ENCODE measurements around the gene MRC1.

MRC1 gene

DNA sequence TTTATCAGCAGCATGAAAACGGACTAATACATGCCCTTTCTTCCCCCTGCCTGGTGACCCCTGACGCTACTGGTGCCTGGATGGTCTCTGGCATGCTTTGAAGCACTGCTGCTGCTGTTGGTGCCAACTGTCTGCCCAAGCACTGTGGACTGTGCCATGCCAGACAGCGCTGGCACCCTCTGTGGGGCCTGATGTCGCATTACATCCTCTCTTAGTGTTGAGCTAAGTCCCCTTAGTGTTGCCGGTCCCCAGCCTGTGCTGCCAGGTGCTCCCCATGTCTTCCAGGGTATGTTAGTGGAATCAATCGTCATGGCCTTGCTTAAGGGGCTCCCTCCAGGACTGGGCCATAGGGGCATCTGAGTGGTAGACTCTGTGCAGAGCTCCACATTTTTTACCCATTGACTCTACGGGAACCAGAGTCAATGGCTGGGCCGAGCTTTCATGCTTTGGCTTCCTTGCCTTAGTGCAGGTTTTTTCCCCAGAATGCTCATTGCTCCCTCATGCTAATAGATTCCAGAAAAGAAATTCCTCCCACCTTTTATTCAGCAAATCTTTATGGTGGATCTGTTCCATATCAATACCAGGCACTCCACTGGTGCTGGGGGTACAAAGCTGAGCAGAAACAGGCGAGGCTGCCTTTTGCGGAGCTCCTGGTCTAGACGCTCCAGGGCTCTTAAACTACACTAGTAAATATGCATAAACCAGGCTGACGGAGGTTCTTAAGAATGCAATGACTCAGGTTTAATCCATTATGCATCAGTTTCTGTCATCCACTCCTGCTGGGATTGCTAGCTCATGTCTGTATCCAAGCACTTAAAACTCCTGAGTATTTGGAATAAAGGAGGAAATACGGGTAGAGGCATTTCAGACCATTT lies 21.8 kb upstream of the MRC1 start:
- CTCF ChIA-PET = no interaction called here
- no peaks in the 10 kb centered on the region for H3K27me3 Mint-ChIP-seq
- DNase-seq = no peak
- H3K9me3 Mint-ChIP-seq = no peaks in the 10 kb centered on the region
- H3K4me1 Mint-ChIP-seq = no peaks in the 10 kb centered on the region
- no peak overlapping the region for H3K4me3 Mint-ChIP-seq
- H3K36me3 Mint-ChIP-seq = no peaks in the 10 kb centered on the region
- H3K27ac Mint-ChIP-seq = no peak overlapping the region

DNA sequence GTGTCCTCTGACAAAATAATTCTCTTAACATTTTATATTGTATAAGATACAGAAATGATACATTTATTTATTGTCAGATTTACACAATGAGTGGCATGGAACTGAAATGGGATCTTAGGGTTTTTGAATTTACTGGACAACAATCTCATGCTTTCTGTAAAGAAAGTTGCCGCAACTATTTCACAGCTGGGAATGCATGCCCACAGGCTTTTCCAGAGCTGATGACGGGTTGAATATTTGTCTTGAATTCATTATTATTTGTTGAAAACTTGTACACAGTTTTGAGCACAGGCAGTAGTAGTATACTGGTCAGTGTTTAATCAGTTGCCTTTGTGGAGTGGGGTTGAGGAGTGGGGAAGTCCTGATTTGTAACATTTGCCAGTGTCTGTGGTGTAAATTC lies 20.5 kb upstream of the MRC1 start:
- H3K27ac Mint-ChIP-seq = no peak overlapping the region
- no peaks in the 10 kb centered on the region for H3K27me3 Mint-ChIP-seq
- CTCF ChIA-PET = no interaction called here
- no peak for DNase-seq
- no peaks in the 10 kb centered on the region for H3K36me3 Mint-ChIP-seq
- no peaks in the 10 kb centered on the region for H3K9me3 Mint-ChIP-seq
- no peaks in the 10 kb centered on the region for H3K4me1 Mint-ChIP-seq
- no peak overlapping the region for H3K4me3 Mint-ChIP-seq

DNA sequence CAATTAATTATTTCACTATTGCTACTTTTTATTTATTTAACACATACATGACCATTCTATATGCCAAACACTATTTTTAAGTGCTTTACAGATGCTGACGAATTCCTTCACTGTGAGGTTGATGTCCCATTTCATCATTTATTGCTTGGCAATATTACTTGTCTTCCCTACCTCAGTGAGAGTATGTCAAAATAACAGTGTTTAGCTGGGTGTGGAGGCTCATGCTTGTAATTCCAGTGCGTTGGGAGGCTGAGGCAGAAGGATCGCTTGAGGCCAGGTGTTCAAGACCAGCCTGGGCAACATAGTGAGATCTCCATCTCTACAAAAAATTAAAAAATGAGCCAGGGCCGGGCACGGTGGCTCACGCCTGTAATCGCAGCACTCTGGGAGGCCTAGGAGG lies 19.8 kb upstream of the MRC1 start:
- Mint-ChIP-seq H3K4me1 (no peaks in the 10 kb centered on the region), H3K4me3 (no peak overlapping the region)
- CTCF ChIA-PET = no interaction called here

DNA sequence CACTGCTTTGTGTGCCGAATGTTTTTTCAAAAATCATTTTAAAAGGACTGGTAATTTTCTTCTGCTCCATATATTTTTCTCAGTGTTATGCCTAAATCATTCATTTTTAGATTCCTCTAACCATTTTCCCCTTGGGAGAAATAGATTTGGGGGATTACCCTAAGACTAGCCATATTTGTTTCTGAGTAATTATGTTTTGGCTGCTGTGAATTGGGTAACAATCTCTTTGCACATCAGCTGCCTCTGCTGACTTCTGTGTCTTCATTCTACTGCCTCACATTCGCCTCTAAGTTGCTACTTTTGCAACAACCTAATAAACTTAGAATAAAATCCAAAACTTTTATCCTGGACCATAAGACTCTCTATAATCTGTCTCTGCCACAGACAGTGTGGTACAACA lies 18.5 kb upstream of the MRC1 start:
- CTCF ChIA-PET = no interaction called here
- DNase-seq = no peak
- H3K4me3 Mint-ChIP-seq = no peak overlapping the region

More for the DNA sequence above, 19.8 kb upstream of the MRC1 start:
- Mint-ChIP-seq H3K9me3 (no peaks in the 10 kb centered on the region), H3K27me3 (no peaks in the 10 kb centered on the region), H3K36me3 (no peaks in the 10 kb centered on the region), H3K27ac (no peak overlapping the region)
- no peak for DNase-seq

DNA sequence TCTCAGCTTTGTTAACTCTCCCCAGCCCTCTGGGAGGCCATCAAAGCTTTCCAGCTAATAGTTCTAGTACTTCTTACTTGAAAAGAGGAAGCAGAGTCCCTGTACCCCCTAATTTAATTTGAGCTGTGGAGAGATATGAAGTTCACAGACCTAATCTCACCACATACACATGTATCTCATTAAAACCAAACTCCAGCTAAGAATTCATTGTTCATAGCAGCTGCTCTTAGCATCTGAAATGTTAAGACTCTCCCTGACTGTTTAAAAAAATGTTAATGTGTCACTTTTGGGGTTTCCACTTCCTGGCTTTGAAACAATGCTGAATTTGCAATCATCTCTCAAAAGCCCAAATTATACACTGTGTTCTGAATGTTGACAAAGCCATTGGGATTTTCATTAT lies 16.2 kb upstream of the MRC1 start:
- H3K36me3 Mint-ChIP-seq = no peaks in the 10 kb centered on the region

More for the DNA sequence above, 18.5 kb upstream of the MRC1 start:
- Mint-ChIP-seq H3K9me3 (no peaks in the 10 kb centered on the region), H3K27me3 (no peaks in the 10 kb centered on the region), H3K27ac (no peak overlapping the region), H3K36me3 (no peaks in the 10 kb centered on the region), H3K4me1 (no peaks in the 10 kb centered on the region)

DNA sequence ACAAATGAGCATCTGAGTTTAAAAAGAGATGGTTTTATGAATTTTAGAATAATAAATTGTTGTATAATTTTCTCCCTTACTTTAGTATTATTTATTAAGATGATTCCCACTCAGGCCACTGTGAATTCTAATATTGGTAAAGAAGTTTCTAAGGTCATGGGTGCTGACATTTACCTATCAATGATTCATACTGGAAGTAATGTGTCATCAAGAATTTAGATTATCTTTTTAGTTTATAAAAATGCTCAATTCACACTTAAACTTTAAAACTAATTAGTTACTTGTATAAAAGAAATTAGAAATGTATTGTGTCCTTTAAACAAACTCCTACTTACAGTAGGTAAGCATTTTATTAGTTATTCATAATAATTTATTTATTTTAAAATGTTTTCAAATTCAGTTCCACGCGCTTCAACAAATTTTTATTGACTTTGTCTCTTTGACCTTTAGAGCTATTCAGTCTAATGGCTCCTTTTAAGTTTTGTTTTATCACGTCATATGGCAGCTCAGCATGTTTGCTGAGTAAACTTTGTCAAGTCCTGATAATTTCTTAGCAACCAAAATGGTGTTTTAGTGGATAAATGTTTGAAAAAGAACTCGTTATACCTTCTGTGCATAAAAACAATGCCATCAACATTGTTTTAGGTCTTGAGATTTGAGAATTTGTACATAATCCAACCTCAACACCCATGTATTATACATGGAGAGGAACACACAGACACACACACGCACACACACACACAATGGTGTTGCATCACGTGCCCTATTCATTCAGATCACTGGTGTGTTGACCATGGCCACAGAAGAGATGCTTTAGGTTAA lies 15.1 kb upstream of the MRC1 start:
- CTCF ChIA-PET = no interaction called here

More for the DNA sequence above, 16.2 kb upstream of the MRC1 start:
- Mint-ChIP-seq H3K27ac (no peak overlapping the region), H3K4me3 (no peak overlapping the region), H3K27me3 (no peaks in the 10 kb centered on the region), H3K4me1 (no peaks in the 10 kb centered on the region), H3K9me3 (no peaks in the 10 kb centered on the region)
- no peak for DNase-seq
- CTCF ChIA-PET = interaction anchor here (0.9 kb wide), 1 partner anchor 8 kb away, joined by 3 read pairs; no protein-coding TSS in a partner anchor

DNA sequence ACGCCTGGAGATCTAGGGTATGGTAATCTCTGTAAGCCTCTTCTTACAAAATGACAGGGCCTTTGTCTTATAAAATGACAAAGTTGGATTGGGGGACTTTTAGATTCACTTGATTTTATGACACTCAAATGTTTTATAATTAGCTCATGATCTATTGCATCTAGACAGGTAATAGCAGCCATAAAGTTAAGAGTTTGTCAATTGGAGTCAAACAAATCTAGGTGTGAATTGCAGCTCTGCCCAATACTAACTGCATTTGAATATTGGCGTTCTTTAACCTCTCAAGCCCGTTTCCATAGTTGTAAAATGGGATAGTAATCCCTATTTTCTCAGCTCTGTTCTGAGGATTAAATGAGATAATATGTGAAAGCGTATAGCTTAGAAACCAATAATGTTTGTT lies 14.1 kb upstream of the MRC1 start:
- no peaks in the 10 kb centered on the region for H3K27me3 Mint-ChIP-seq
- no peaks in the 10 kb centered on the region for H3K9me3 Mint-ChIP-seq
- no peak overlapping the region for H3K4me3 Mint-ChIP-seq
- CTCF ChIA-PET = no interaction called here
- no peaks in the 10 kb centered on the region for H3K4me1 Mint-ChIP-seq
- DNase-seq = no peak
- H3K36me3 Mint-ChIP-seq = no peaks in the 10 kb centered on the region
- no peak overlapping the region for H3K27ac Mint-ChIP-seq

More for the DNA sequence above, 15.1 kb upstream of the MRC1 start:
- Mint-ChIP-seq H3K27me3 (no peaks in the 10 kb centered on the region), H3K9me3 (no peaks in the 10 kb centered on the region), H3K27ac (no peak overlapping the region), H3K4me1 (no peaks in the 10 kb centered on the region), H3K4me3 (no peak overlapping the region), H3K36me3 (no peaks in the 10 kb centered on the region)
- no peak for DNase-seq

DNA sequence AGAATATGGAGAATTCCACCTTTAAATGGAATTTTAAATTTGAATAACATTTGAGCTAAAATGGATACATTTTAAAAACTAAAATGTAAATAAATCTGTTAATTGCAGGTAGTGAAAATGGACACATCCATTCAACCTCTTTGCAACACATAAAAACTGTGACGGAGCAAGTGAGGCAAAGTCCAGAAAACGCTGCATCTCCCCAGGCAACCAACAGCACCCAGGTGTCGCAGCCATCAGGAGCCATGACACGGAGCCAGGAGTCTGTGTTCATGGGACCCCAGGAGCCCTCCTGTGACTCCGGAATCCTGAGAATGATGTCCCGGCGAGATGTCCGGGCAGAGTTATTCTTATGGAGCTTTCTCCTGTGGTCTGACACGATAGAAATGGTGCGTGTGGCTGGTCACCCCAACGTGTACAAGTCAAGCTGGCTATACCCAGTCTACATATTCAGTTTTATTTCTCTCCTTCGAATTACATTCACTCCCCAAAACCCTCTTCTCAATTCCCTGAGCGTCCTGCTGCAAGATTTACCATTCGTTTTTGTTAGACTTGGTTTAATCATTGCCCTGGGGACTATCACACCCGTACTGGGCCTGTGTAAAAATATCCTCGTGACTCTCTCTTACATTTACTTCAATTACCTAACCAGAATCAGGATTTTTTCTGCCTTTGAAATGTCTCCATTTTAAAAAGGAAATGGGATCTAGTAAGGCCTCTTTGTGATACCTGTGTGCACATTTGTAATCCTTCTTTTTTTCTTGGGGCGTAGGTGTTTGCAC lies 13.1 kb upstream of the MRC1 start:
- no peaks in the 10 kb centered on the region for H3K4me1 Mint-ChIP-seq
- no peak overlapping the region for H3K27ac Mint-ChIP-seq
- no peaks in the 10 kb centered on the region for H3K9me3 Mint-ChIP-seq
- CTCF ChIA-PET = no interaction called here
- no peak for DNase-seq
- peaks cover under 1% of the 10 kb centered on the region for H3K27me3 Mint-ChIP-seq
- no peaks in the 10 kb centered on the region for H3K36me3 Mint-ChIP-seq
- H3K4me3 Mint-ChIP-seq = no peak overlapping the region

DNA sequence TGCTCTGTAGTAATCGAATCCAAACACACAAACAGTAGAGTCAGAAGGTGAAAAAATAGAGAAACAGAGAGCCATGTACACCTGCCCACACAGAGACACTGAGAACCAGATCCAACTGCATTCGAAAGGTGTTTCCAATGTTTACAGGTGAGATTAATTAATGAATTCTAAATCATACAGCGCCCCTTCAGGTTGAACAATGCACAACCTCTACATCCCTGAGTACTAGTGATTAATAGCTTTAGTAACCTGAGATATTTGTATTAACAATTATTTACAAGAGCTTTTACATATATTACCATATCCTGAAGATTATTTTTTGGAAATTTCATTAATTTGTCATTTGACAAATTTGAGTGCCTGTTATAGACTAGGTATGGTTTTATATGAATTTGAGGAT lies 7.6 kb upstream of the MRC1 start:
- no peaks in the 10 kb centered on the region for H3K9me3 Mint-ChIP-seq
- H3K27ac Mint-ChIP-seq = no peak overlapping the region
- no peaks in the 10 kb centered on the region for H3K36me3 Mint-ChIP-seq
- H3K27me3 Mint-ChIP-seq = peaks cover 3% of the 10 kb centered on the region
- no peaks in the 10 kb centered on the region for H3K4me1 Mint-ChIP-seq
- CTCF ChIA-PET = interaction anchor here (1.3 kb wide), 1 partner anchor 9 kb away, joined by 3 read pairs; no protein-coding TSS in a partner anchor
- H3K4me3 Mint-ChIP-seq = no peak overlapping the region
- DNase-seq = no peak

DNA sequence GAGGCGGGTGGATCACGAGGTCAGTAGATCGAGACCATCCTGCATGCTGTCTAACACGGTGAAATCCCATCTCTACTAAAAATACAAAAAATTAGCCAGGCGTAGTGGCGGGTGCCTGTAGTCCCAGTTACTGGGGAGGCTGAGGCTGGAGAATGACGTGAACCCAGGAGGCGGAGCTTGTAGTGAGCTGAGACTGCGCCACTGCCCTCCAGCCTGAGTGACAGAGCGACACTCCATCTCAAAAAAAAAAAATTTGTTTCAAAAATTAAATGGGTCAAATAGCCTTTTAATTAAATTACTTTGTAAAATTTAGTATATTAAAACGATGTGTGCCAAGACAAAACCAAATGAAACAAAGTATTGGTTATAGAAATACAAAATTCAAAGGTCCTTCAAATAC lies 6.8 kb upstream of the MRC1 start:
- Mint-ChIP-seq H3K27ac (no peak overlapping the region), H3K4me1 (no peaks in the 10 kb centered on the region), H3K36me3 (no peaks in the 10 kb centered on the region), H3K4me3 (no peak overlapping the region), H3K27me3 (peaks cover 3% of the 10 kb centered on the region), H3K9me3 (no peaks in the 10 kb centered on the region)
- CTCF ChIA-PET = no interaction called here
- DNase-seq = no peak

DNA sequence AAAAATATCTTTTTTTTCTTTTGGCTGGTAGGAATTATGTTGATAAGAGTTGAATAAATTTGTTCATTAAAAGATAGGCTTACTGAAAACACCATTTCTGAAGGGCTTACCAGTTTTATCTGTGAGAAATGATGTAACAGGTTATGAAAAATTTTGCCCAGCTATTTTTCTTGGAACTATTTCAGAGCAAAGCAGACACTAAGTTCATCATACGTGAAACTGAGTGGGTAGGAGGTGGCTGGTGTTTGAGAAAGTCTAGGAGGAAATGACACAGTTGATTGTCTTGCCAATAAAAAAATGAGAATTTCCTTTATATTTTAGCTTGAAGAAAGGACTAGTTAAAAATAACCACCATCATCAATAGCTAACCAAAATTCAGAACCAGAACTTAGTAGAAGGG lies 6.2 kb upstream of the MRC1 start:
- Mint-ChIP-seq H3K27ac (no peak overlapping the region), H3K4me3 (no peak overlapping the region), H3K9me3 (no peaks in the 10 kb centered on the region), H3K27me3 (peaks cover 3% of the 10 kb centered on the region), H3K36me3 (no peaks in the 10 kb centered on the region), H3K4me1 (no peaks in the 10 kb centered on the region)
- CTCF ChIA-PET = no interaction called here
- no peak for DNase-seq

DNA sequence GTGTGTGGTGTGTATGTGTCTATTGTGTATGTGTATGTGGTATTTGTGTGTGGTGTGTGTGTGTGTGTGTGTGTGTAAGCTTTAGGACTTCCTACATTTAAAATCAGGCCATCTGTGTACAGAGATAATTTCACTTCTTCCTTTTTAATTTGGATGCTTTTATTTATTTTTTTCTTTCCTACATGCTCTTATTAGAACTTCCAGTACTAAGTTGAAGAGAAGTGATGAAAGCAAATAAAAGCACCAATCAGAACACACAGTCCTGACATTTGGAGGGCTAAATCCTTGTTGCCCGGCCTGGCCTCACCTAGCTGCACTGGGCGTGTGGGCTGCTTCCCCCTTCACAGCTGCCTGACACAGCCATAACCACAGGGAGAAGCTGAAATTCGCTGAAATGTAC lies 3.8 kb upstream of the MRC1 start:
- Mint-ChIP-seq H3K27me3 (peaks cover 23% of the 10 kb centered on the region), H3K9me3 (no peaks in the 10 kb centered on the region), H3K4me3 (no peak overlapping the region), H3K36me3 (no peaks in the 10 kb centered on the region), H3K27ac (no peak overlapping the region), H3K4me1 (peaks cover 3% of the 10 kb centered on the region)
- no peak for DNase-seq
- CTCF ChIA-PET = no interaction called here

DNA sequence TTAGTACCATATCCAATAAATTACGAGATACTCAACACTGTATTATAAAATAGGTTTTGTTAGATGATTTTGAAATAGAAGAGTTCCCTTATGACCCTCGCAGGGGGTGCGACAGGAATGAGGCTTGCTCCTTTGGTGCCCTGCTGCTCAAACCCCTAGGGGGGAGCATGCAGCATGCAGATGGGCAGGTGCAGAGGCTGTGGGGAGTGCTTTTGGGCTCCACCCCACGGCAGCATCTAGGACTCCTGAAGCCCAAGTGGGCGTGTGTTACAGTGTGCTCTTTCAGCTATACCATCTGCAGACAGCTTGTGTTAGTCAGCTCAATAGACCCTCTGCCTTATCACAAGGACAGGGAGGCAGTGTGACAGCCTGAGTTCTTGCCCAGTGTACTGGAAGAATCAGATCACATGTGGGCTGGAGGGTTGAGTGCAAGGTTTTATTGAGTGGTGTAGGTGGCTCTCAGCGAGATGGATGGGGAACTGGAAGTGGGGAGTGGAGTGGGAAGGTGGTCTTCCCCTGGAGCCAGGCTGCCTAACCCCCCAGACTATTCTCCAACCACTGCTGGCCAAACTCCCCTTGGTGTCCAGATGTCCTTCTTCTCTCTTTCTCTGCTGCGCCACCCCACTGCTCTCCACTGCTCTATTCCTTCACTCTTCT lies 3.1 kb upstream of the MRC1 start:
- Mint-ChIP-seq H3K9me3 (no peaks in the 10 kb centered on the region), H3K27me3 (peaks cover 23% of the 10 kb centered on the region), H3K4me3 (no peak overlapping the region), H3K27ac (no peak overlapping the region), H3K4me1 (peaks cover 3% of the 10 kb centered on the region), H3K36me3 (no peaks in the 10 kb centered on the region)
- CTCF ChIA-PET = no interaction called here
- DNase-seq = no peak

Data from activated naive CD4-positive, alpha-beta T cell treated with anti-CD3 and anti-CD28 coated beads, Interleukin-2, amount 10 ng/mL, durations not matched to agents 7 days and 5 days (primary cell).